Heart left ventricle (tissue), 16 donors: ENCODE results near the gene KCNG2. TPM values are rescaled to one million over a fixed set of nuclear protein-coding genes. Genes with fewer than 3 reads are reported as not detected.

Experiments
- ATAC-seq, 4 donors: fragments of 200-7000 bp; cut with Tn5 transposase; one replicate each; pipeline ENCODE4 v1.9.1; 2020 to 2022; ENCODE audit warnings: moderate library complexity in 4 of 4, mild to moderate bottlenecking in 3 of 4, moderate number of reproducible peaks in 1 of 4
- DNase-seq, 5 donors: peaks; one replicate each; pipeline ENCODE4 v3.0.0-alpha.2; 2020
- H3K27ac ChIP-seq, 12 donors: fragments of 200-600 bp; sonication (generic) in 4 of 12; one replicate each; pipeline versions ENCODE4 v1.5.0 to v1.8.0; 2016 to 2022; ENCODE audit warnings: mild to moderate bottlenecking in 2 of 12
- H3K27me3 ChIP-seq, 9 donors: fragments of 200-600 bp; sonication (generic) in 2 of 9; one replicate each; pipeline versions ENCODE4 v1.5.1 to v1.8.0; 2016 to 2022; ENCODE audit warnings: mild to moderate bottlenecking in 3 of 9
- H3K36me3 ChIP-seq, 9 donors: fragments of 200-600 bp; sonication (generic) in 2 of 9; one replicate each; pipeline versions ENCODE4 v1.5.0 to v1.8.0; 2018 to 2022; ENCODE audit warnings: mild to moderate bottlenecking in 2 of 9
- H3K4me1 ChIP-seq, 12 donors: fragments of 200-600 bp; sonication (generic) in 4 of 12; one replicate each; pipeline versions ENCODE4 v1.5.0 to v1.8.0; 2016 to 2022; ENCODE audit warnings: mild to moderate bottlenecking in 3 of 12
- H3K4me3 ChIP-seq, 12 donors: fragments of 200-600 bp; sonication (generic) in 4 of 12; one replicate each; pipeline versions ENCODE4 v1.5.0 to v1.8.0; 2017 to 2022; ENCODE audit warnings: mild to moderate bottlenecking in 9 of 12, moderate library complexity in 4 of 12
- H3K9me3 ChIP-seq, 12 donors: fragments of 200-600 bp; sonication (generic) in 4 of 12; one replicate each; pipeline versions ENCODE4 v1.5.0 to v1.8.0; 2016 to 2022; ENCODE audit warnings: mild to moderate bottlenecking in 1 of 12
- CTCF ChIP-seq, 12 donors: fragments of 200-600 bp; sonication (generic) in 4 of 12; IDR thresholded peaks; one replicate each; pipeline versions ENCODE4 v1.5.0 to v1.8.0; 2018 to 2022; ENCODE audit warnings: antibody characterized with exemption in 12 of 12, mild to moderate bottlenecking in 5 of 12
- POLR2A ChIP-seq, 2 donors: fragments of 450-650 bp; IDR thresholded peaks; one replicate each; pipeline ENCODE4 v1.6.1; 2017; ENCODE audit warnings: antibody characterized with exemption in 2 of 2, mild to moderate bottlenecking in 2 of 2, moderate library complexity in 2 of 2
- WGBS, 4 donors: extraction: QIAGEN DNeasy Blood & Tissue Kit in 2 of 4; methylation state at CpG; one replicate each; pipeline versions ENCODE4 v1.1.5 to v1.1.7; 2013 to 2018; 5-methylcytosine and 5-hydroxymethylcytosine counted together
- intact Hi-C, 10 donors: fragments of 100-400 bp; cut with DNase I; formaldehyde crosslinking; loops; one replicate each; pipeline versions ENCODE4 v1.11.1 to v1.14.2; 2022
- polyA plus RNA-seq, 2 donors: library from polyadenylated mRNA; stranded (reverse); fragments of 200-250 nt; gene quantifications; one replicate each; pipeline ENCODE4 v1.2.3, GENCODE V29; 2013
- total RNA-seq, 9 donors: library from RNA; depleted of rRNA in 2 of 9; stranded (reverse); fragments of >200 nt in 2 of 9; fragmentation: NEBNext Ultra II Directional in 3 of 9; extraction: Animal tissue kit (Norgen Biotek cat#: 25700) in 3 of 9; gene quantifications; one replicate each; pipeline versions ENCODE4 v1.1.0 to v1.2.4, GENCODE V29; 2016 to 2023
- donor health status: ischemic (EF 13 %, LVEDD 7.1; RV severe dilation, severe dysfunction).
- donor health status: healthy with polysubstance abuse.
- donor health status: DM: no; HTN: yes; CAD: no.
- donor health status: DM: no; HTN: no; CAD: no.
- donor health status: ischemic (EF 25% LVEDD 6.9; RV normal size, moderate dysfunction).
- donor health status: ischemic (EF 25% LVEDD 5.7; RV mildly dilated, moderate dysfunction).
- donor health status: healthy.
- donor health status: DM: yes; HTN: yes; CAD: no.
- donor health status: ischemic (EF 35%, LVEDD 5.7; RV mildly dilated, moderate dysfunction).
- donor health status: nonischemic (EF 11% LVEDD 7.7; RV severe dilation, severe dysfunction).
- donor health status: DM: yes; HTN: yes; CAD: no.
- donor health status: PGD.
- donor health status: ischemic (EF 29% LVEDD 5.4; RV normal size, mild dysfunction).
- donor health status: nonischemic (EF 23%, LVEDD 6.1; RV moderate dilation, normal function).

KCNG2 gene
- total and polyA plus RNA-seq, 11 donors, result 0.07 to 1.5 (median 0.18) TPM; not detected in 8

DNA sequence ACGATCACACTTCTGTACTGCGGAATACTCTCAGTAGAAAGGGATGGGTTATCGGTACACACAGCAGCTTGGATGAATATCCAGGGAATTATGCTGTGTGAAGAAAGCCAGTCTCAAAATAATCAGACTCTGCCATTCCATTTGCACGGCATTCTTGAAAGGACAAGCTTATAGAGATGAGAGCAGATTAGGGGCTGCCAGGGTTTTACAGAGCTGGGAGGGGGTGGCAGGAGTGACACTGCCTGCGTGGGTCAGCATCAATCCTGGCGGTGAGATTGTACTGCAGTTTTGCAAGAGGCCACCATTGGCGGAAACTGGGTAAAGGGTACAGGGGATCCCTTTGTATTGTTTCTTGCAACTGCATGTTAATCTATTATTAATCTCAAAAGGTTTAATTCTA, 16.6 kb downstream of the KCNG2 start:
- TF ChIP-seq CTCF (IDR thresholded peaks at IDR 0.05), result no peak
- no peak for TF ChIP-seq POLR2A (IDR thresholded peaks at IDR 0.05)
- ATAC-seq, result no peak
- WGBS, 4 donors, result 66 to 74% (median 71%) methylated on average over 7 of the region's 7 CpGs

GRCh38 chr18:79815657-79816056, 17.9 kb downstream of the KCNG2 start:
- peak in 1 of 5 donors; percentile 8 for DNase-seq
- ATAC-seq, result no peak
- 56 to 69% (median 60%) methylated on average over 9 of the region's 9 CpGs for WGBS, 4 donors
- H3K9me3 ChIP-seq, result peaks cover 0 to 8% (median 0%) of the 10 kb centered on the region in 12 donors
- no peak for TF ChIP-seq POLR2A (IDR thresholded peaks at IDR 0.05)
- no peak for TF ChIP-seq CTCF (IDR thresholded peaks at IDR 0.05)
- no peaks in the 10 kb centered on the region for H3K36me3 ChIP-seq
- no peak overlapping the region for H3K27ac ChIP-seq
- H3K27me3 ChIP-seq, result peaks cover 0 to 32% (median 0%) of the 10 kb centered on the region in 9 donors
- no peak overlapping the region for H3K4me3 ChIP-seq
- peaks cover 0 to 26% (median 0%) of the 10 kb centered on the region in 12 donors for H3K4me1 ChIP-seq
- intact Hi-C loops, result no loop called here

More for the DNA sequence above, 16.6 kb downstream of the KCNG2 start:
- DNase-seq, result no peak
- Histone ChIP-seq H3K9me3 (peaks cover 0 to 10% (median 0%) of the 10 kb centered on the region in 12 donors), H3K27me3 (peaks cover 0 to 32% (median 0%) of the 10 kb centered on the region in 9 donors), H3K4me1 (peaks cover 0 to 14% (median 0%) of the 10 kb centered on the region in 12 donors), H3K27ac (no peak overlapping the region), H3K4me3 (no peak overlapping the region), H3K36me3 (no peaks in the 10 kb centered on the region)
- intact Hi-C loops, result no loop called here

DNA sequence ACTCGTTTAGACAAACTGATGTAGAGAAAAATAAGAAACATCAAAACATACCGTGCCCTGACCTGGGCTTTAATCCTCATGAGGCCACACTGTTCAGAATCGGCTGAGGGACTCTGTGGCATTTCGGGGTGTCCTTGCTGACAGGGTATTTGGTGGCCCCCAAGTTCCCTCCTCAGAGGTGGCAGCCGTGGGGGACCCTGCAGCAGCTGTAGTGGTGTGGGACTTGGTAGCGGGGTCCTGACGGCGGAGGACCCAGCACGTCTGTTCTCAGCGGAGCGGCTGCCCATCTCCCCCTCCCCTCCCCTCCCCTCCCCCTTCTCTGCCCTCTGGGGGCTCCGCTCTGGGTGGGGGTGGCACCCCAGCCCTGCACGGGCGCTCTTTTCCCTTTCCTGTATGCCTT, 18.4 kb downstream of the KCNG2 start:
- no peak for ATAC-seq
- H3K4me1 ChIP-seq, result peaks cover 0 to 30% (median 0%) of the 10 kb centered on the region in 12 donors
- intact Hi-C loops, result no loop called here
- no peak for DNase-seq
- H3K4me3 ChIP-seq, result no peak overlapping the region
- H3K27ac ChIP-seq, result no peak overlapping the region
- peaks cover 0 to 5% (median 0%) of the 10 kb centered on the region in 12 donors for H3K9me3 ChIP-seq
- no peak for TF ChIP-seq POLR2A (IDR thresholded peaks at IDR 0.05)
- no peak for TF ChIP-seq CTCF (IDR thresholded peaks at IDR 0.05)
- H3K36me3 ChIP-seq, result no peaks in the 10 kb centered on the region
- 65 to 73% (median 68%) methylated on average over 9 to 14 of the region's 14 CpGs for WGBS, 4 donors
- H3K27me3 ChIP-seq, result peaks cover 0 to 32% (median 0%) of the 10 kb centered on the region in 9 donors

DNA sequence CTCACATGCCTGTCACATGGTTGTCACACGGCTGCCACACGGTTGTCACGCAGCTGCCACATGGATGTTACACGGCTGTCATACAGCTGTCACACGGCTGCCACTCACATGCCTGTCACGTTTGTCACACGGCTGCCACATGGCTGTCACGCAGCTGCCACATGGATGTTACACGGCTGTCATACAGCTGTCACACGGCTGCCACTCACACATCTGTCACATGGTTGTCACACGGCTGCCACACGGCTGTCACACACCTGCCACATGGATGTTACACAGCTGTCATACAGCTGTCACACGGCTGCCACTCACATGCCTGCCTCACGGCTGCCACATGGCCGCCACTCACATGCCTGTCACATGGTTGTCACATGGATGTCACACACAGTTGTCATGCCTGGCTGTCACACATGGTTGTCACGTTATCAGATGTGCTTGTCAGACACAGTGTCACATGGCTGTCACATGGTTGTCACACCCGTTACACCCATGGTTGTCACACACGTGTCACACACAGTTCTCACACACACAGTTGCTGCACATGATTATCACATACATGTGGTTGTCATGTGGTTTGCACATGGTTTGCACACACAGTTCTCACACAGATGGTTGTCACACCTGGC, 19.4 kb downstream of the KCNG2 start:
- H3K36me3 ChIP-seq, result no peaks in the 10 kb centered on the region
- TF ChIP-seq POLR2A (IDR thresholded peaks at IDR 0.05) (no peak), CTCF (IDR thresholded peaks at IDR 0.05) (no peak)
- ATAC-seq (no peak), DNase-seq (peak in 1 of 5 donors; percentile 8)
- peaks cover 0 to 30% (median 0%) of the 10 kb centered on the region in 12 donors for H3K4me1 ChIP-seq
- H3K9me3 ChIP-seq, result no peaks in the 10 kb centered on the region
- 90 to 94% (median 93%) methylated on average over 12 to 18 of the region's 18 CpGs for WGBS, 4 donors
- no peak overlapping the region for H3K4me3 ChIP-seq
- no peak overlapping the region for H3K27ac ChIP-seq
- peaks cover 0 to 29% (median 0%) of the 10 kb centered on the region in 9 donors for H3K27me3 ChIP-seq
- intact Hi-C loops, result no loop called here
